ENCODE results near the gene CACNG5.

The CACNG5 gene

DNA sequence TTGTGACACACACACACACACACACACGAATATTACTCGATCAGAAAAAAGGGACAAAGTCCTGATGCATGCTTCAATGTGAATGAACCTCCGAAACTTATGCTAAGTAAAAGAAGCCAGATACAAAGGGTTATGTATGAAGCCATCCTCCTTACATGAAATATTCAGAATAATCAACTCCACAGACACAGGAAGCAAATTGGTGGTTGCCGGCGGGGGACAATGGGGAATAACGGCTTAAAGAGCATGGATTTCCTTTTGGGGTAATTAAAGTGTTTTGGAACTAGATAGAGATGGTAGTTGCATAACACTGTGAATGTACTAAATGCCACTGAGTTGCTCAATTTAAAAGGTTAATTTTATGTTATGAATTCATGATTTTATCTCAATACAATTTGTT, 8.1 kb upstream of the CACNG5 start:
- DNase-seq (ENCODE audit: low read depth): no peak

DNA sequence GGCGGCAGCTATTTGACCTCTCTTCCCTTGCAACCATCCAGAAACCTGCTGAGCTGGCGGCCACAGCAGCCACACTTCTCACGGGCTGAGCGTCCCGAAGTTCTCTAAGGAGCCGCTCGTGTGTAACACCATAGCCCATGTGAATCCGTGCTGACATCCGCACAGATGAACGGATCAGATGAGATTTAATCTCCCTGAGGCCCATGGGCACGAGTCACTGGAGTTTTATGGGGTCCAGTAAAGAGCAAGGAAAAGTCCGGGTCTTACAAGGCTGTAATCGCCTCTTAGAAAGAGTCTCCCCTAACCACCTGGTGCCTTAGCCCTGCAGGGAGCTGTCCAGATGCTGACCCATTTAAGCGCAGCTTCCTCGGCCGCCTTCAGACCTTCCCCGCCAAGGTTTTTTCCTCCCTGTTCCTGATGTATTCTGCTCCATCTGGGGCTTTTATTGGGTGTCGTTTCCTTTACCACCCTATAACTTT, 5.5 kb upstream of the CACNG5 start:
- peak; percentile 70 for DNase-seq (ENCODE audit: low read depth)

DNA sequence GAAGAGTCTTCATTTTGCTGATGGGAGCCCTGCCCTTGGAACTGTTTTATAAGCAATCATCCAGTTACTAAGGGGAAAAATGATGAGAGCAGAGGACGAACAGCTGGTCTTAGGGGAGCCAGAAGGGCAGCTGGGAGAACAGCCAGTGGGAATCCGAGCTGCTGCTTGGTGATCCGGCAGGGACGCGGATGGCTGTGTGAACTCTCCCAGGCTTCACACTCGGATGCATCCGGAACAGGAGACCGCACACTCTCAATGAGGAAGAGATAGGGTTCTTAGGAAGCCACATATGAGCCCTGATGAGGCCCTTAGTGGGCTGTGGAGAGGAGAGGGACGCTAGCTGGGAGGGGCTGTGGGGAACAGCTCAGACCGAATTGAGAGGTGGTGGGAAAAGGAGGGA, 5.0 kb upstream of the CACNG5 start:
- no peak for DNase-seq (ENCODE audit: low read depth)

DNA sequence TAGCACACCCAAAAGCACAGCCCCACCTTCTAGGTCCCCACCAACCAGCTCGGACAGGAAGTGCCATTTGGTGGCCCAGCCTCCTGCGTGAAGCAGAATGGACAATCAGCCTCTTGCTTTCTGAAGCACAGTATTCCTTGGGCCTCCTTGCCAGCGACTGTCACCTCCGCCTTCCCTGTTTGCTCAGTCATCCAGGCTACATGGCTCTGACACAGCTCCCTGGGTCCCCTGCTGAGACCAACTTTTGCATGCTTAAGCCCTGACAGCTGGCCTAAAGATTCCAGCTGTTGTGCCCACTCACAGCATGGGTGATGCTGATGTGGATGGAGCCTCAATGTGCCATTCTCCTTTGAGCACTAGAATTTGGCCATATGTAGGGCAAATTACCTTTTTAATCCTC, 4.5 kb upstream of the CACNG5 start:
- DNase-seq (ENCODE audit: low read depth): no peak

DNA sequence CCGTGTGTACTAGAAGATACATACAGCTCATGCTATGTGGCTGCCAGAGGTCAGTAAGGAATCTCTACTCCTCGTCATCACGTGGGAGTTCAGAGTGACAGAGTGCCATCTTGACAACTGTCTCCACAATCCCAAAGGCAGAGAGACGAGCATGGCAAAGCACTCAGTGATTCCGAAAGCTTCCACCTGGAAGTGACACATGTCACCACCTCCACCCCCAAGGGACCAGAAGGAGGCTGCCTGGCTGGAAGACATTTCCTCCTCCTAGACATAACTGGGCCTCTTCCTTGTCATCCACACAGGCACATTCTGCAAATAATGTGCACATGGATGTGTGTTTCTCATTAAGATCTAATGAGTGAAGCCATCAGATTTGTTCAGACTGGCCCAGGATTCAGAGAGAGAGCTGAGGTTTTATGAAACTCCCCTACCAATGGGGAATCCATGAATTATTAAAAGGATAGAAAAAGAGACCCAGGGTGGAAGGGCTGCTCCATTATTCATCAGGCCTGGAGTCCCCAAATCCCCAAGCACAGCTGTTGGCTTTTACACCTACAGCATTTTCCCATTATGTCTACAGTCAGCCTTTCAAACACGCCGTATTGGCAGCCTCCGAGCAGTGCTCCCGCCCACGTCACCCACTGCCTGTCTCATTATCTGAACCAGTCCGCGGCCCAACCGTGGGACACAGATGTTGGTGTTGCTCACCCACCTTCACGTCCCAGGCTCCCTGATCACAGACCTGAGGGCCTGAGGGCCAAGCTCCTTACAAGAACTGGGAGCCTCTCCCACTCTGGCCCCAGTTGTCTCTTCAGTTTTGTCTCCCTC, 3.3 kb upstream of the CACNG5 start:
- no peak for DNase-seq (ENCODE audit: low read depth)

DNA sequence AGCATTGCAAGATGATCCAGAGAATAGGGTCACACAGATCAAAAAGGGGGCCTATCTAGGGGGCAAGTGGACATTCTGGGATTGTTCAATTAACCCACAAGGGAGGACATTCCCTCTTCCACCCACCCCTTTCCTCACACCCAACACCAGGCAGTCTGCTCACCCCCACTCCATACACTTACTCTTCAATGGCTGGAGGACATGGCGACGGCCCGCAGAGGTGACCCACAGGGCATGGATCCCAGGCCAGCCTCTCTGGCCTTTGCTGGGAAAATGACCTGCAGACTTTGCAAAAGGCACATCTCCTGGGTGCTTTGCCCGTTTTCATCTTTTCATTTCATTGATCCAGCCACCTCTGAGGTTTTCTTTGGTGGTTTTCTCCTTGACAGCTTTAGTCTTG, 1.7 kb upstream of the CACNG5 start:
- no peak for DNase-seq (ENCODE audit: low read depth)

DNA sequence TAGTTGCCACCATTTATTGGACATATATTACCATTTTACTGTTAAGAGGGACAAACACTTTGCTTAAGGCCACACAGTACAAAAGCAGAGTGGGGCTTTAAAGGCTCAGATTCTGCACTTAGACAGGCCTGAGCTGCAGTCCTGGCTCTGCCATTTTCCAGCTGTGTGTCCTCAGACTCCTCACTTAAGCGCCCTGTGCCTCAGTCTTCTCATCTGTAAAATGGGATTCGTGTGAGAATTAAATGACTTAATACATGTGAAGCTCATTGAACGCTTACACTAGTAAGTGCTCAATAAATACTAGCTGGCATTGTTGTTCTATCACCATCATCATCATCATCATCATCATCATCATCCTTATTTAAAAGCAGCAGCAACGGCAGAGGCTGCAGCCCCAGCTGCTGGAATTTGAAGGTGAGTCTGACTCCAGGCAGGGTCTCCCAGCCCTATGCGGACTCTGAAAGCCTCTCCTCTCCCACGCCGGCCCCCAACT, 445 bp upstream of the CACNG5 start:
- DNase-seq (ENCODE audit: low read depth): no peak

DNA sequence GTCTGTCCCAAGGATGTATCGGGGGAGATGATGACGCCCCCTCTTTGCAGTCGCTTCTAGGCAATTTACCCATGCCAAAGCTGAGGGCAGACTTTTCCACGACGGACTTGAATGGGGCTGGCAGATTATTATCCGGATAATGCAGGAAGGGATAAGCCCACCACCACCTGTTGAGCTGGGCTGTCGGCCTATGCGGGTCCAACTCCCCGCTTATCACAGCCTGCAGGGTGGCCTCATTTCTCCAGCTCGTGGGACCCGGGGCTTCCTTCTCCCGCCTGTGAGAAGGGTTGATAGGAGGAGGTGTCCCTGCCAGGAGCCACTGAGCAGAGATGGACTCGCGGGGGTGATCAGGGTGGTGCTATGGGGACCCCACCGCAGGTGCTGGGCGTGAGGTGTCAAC, 559 bp downstream of the CACNG5 start:
- no peak for DNase-seq (ENCODE audit: low read depth)

DNA sequence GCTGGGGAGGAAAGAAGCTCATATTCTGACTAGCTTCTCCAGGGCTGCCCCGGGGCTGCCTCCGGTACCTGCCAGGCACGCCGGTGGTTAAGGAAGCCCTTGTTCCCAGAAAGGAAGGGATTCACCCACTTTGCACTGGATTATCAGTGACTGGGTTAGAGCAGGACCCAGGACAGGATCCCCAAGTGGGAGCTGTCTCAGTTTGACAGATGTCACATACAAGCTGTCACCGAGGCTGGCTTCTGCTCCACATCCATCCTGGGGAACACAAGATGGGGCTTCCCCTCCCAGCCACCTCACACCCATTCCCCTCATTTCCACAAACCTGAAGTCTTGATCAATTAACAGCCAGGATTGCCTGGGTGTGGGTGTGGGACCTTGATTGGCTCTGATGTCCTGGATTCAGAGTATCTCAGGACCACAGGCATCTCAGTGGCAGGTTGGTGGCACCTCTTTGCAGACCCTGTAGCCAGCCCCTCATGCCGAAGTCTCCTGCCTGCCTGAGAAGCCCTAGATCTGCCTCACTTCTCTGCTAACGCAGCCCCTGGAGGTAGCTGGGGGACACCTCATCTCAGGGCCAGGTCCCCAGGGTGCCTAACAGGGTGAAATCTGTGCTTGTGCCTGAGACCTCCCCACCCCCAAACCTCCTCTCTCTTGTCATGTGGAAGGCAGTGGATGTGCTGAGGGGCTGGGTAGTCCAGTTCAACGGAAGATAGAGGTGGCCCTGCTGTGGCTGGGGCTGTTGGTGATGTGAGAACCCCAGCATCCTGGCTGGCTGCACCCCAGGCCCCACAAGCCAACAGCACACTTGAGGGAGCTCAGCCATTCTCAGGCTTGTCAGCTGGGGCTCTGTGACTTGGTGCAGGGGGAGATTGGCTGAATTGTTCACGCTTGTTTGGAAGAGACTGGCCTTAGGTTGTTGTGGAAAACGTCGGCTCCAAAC, 1.4 kb downstream of the CACNG5 start:
- DNase-seq (ENCODE audit: low read depth): no peak

DNA sequence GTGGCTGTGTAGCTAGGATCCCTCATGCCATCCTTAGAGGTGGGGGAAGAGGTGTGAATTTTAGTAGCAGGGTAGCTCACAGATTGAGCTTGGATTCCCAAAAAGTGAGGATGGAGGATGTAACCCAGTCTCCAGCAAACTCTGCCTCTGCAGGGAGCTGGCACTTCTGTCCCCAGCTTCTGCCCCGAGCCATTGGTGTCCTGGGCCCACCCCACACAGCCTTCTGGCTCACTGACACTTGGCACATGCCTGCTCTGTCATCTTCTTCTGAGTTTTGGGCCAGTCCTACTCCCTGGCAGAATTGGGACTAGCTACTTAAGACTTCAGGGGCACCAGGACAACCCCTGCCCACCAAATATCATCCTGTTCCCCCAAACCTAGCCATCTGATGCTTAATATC, 2.3 kb downstream of the CACNG5 start:
- no peak for DNase-seq (ENCODE audit: low read depth)

DNA sequence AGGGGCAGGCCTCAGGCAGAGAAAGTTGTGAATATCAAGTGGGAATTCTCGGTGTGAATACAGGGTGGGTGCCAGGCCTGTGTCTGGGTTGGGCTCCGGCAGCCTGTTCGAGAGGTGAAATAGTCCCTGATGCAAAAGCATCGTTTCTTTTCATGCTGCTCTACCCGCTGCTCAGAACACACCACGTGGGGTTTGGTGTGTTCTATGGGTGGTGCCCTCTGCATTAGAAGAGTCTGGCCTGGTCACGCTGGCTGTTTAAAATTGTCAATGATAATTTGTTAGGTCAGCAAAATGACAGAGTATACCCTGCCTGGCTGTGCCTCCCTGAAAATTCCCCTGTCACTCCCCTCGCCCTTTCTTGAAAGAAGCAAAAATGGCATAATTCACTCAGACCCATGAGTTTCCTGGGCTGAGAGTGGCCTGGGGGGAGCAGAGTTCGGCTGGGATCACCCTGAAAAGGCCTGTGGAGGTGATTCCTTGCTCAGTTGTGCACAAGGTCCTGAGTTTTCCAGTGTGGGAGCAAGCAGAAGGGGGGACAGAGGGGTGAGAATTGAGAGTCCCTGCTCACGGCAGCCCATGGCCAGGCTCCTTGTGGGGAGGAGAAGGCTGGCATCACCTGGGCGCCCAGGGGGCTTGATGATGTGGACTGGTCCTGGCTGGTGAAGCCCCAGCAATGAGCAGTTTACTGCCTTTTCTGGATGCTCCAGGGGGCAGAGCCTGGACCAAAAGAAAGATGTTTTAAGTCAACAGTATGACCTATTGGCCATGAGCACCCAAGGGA, 3.2 kb downstream of the CACNG5 start:
- DNase-seq (ENCODE audit: low read depth): no peak

DNA sequence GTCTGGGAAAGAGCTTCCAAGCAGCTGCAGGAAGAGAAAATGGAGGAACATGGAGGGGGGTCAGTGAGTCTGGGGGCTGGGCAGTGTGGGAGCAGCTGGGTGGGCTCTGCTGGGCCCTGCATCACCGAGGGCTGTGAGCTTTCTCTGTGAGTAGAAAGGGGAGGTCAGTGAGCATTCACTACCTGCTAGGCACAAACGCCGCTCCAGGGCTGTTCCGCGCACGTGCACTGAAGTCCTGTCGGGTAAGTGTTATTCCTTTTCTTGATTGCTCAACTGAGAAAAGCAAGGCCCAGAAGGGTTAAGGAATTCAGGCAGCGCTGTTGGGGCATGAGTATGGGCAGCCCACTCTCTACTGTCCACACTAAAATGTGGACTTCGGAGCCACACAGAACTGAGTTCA, 4.7 kb downstream of the CACNG5 start:
- DNase-seq (ENCODE audit: low read depth): no peak

DNA sequence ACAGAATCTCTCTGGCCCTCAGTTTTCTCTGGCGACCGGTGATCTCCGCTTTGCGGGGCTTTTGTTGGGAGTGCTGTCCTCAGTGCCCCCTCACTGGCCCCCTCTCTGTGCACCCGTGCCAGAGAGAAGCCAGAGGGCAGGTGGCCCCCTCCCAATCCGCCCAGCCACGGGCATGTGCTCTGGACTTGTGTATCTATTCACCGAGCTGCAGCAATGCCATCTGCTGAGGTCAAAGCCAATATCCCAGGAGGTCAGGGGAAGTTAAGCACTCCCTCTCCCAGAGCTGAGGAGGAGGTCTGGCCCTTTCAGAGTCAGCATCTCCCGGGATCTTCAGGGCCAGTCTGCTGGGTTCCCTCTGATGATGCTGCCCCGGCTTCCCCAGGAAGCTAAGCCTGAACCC, 5.1 kb downstream of the CACNG5 start:
- no peak for DNase-seq (ENCODE audit: low read depth)

DNA sequence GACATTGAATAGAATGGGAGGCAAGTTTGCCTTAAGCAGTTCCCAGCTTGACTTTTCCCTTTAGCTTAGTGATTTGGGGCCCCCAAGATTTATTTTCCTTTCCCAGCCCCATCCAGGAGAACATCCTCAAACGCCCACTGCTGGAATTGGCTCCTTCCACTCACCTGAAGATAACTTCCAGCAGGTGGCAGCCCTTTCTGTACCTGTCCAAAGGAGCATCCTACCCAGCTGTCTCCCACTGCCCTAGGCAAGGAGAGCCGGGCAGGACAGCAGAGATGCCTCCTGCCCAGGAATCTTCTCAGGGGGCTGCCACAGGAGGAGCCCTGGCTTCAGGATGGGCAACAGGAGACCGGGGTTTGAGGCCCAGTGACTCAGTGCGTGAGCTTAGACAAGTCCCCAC, 6.4 kb downstream of the CACNG5 start:
- DNase-seq (ENCODE audit: low read depth): no peak

DNA sequence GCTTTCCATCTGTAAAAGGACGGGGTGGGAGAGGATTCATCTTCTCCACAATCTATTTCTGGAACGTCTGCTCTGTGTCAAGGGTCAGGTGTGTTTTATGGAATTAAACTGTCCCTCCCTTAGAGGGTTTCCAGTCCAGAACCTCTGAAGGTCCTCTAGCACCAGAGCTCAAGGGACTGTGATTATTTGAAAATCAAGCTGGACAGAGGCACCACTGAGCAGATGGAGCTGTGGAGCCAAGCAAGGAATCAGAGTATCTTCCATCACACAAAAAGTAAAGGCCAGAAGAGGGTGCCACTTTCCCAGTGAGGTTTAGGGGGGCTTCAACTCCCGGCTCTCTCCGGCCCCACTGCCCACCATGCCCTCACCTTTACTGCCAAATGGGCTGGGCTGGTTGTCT, 6.8 kb downstream of the CACNG5 start:
- DNase-seq (ENCODE audit: low read depth): no peak

DNA sequence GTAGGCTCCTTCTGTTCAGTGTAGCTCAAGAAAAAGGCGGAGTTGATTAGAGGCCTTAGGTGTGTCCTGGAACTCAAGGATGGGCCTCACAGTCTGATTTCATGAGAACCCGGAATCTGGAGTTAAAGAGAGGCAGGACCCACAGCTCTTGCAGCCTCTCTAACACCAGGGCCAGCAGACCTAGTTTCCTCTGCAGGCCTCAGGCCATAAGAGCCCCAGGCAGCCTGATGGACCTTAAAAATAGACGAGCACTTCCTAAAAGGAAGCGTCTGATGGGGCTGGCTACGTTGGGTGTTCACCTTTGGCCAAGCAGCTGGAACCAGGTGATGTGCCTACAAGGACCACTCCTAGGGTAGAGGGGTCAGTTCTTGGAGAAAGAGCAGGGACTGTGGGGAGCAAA, 7.6 kb downstream of the CACNG5 start:
- DNase-seq (ENCODE audit: low read depth): no peak

DNA sequence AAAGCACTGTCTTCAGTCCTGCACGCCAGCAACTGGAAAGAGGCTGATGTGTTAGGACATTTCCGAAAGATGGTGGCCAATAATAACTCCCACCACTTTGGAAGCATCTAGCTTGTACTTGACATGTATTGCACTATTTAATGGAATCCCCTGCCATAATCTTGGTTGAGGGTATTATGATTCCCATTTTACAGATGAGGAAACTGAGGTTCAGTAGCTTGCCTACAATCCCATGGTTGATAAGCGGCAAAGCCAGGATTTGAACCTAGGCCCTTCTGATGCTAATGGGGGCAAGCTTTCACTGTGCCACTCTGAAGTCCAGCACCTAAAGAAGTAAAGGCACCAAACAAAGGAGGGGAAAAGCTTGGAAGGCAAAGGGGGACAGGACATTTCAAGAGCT, 8.0 kb downstream of the CACNG5 start:
- DNase-seq (ENCODE audit: low read depth): no peak

DNA sequence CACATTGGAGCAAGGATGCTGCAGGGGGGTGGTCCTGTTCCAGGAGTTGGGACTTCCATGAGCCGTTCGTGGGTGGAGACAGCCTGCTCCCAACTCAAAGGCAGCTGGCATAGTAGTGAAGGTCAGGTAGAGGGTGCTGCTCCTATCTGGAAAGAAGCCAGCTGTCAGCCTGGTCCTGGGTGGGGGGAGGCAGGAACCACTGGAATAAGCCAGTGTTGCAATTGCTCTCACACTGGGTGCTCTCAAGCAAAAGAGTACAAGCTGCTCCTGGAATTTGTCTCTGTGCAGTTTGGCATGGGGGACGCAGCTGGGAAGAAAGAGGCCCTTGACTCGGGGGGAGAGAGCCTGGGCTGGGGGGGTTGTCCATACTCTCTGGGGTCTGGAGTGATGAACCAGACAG, 8.7 kb downstream of the CACNG5 start:
- DNase-seq (ENCODE audit: low read depth): no peak

DNA sequence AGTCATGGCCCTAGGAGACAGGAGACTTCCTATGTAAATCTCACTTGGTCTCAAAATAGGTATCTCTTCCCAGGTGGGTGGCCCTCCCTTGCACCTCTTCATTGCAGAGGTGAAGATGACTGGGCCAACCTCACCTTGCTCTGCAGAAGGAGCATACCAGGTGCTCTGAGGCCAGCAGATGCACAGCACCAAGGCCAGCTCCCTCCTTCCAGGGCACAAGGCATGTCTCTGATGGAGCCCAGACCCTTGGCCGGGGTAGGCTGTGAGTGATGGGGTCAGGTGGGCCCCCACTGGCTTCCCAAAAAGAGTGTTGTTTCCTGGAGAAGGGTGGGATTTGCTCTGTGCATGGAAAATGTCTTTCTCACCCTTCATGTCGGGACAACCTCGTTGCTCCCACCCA, 12.8 kb downstream of the CACNG5 start:
- no peak for DNase-seq (ENCODE audit: low read depth)

DNA sequence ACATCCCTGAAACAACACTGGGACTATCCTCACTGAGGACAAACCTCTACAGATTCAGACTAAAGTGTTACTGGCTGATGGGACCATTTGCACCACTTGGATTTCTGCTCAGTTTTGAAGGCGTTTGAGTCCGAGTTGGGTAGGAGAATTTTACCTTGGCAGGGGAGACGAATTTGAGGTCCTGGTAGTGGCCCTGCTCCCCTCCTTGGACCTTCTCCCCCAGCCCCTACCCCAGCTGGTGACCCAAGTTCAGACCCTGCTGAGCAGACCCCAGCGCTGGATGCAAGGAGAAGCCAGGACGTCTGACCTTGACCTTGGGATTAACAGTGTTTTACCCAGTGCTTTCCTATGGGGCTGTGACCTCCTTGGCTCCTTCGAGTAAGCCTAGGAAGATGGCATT, 13.6 kb downstream of the CACNG5 start:
- no peak for DNase-seq (ENCODE audit: low read depth)

DNA sequence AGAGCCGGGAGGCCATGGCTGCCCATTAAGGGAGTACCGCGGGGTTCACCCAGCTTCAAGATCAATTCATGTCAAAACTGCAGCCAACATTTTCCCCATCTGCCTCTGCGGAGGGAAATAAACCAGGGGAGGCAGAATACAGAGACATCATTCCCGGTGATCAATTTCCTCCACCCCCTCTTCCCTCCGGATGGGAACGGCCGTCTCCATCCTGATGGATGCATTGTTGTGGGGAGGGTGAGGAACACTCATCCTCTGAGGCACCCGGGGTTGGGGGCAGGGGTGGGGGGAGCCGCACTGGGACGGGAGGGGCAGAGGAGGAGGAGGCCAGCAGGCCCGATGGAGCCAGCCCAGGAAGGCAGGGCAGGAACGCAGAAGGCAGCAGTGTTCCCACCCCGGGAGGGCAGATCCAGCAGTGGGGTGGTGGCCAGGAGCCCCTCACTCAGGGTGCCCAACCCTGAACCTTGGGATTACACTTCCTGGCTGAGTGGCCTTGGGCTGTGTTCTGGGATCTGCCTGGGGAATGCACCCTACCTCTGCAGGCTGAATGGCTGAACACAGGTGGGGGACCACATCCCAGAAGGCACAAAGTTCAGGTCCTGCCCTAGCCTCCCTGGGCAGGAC, 14.2 kb downstream of the CACNG5 start:
- DNase-seq (ENCODE audit: low read depth): no peak

Measured in ELR (cell line).